ENCODE data around the gene PACRG.

PACRG gene

DNA sequence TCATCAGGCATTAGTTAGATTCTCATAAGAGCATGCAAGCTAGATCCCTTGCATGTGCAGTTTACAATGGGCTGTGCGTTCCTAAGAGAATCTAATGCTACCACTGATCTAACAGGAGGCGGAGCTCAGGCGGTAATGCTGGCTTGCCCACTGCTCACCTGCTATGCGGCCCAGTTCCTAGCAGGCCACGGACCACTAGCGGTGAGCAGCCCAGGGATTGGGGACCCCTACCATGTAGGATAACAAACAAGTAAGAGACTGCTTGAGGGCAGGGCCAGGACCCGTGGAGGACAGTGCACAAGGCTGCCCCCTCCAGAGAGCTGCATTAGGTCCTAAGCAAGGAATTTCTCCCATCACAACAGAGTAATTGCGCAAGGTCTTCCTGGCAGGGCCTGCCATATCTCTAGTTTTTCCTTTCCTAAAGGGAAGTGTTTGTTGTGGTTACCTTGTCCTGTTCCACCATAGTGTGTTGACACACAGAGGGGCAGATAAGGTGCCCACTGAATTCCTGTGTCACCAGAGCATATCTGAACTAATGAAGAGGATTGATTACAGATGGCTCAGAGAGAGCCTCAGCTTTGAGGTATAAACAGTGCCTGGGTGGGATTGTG is 58.0 kb downstream of the PACRG start:
- no peak for DNase-seq (ENCODE audit: low read depth)

DNA sequence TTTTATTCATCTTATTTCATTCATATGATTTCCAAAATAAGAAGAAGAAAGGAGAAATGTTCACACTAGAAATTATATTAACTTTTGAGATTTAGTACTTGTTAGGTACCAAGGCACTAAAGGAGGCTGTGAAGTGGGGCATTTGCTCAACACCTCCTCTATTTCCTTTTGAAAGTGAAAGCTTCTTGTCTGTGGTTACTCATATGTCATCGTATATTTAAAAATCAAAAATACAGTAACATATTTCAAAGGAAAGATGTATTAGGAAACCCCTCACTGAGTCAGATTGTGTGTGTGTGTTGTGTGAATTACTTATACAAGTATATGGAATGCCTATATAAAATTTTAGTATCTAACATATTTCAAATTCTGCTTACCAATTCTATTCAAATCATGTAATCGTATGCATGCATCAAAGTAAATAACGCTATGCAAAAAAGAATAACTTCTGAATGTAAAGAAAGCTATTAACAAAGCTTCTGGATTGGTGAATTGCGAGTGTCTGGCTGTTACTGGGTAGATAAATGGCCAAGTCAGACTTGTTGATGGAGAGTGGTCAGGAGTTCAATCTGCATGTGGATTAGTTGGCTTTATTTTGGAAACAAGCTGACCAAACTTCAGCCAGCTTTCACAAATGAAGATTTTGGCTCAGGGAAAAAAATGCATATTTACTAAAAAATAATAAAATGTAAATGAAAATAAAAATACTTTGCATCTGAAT is 70.9 kb downstream of the PACRG start:
- no peak for DNase-seq (ENCODE audit: low read depth)

- no peak for DNase-seq (ENCODE audit: low read depth)
These were observed 86.7 kb downstream of the PACRG start for GRCh38 chr6:162814426-162814973.

GRCh38 chr6:162817196-162817595 is 89.4 kb downstream of the PACRG start:
- DNase-seq (ENCODE audit: low read depth) = no peak

GRCh38 chr6:162819284-162819683 is 91.5 kb downstream of the PACRG start:
- no peak for DNase-seq (ENCODE audit: low read depth)

- no peak for DNase-seq (ENCODE audit: low read depth)
These were observed 93.3 kb downstream of the PACRG start for GRCh38 chr6:162821102-162821501.

GRCh38 chr6:162825597-162825996 is 97.8 kb downstream of the PACRG start:
- DNase-seq (ENCODE audit: low read depth) = no peak

DNA sequence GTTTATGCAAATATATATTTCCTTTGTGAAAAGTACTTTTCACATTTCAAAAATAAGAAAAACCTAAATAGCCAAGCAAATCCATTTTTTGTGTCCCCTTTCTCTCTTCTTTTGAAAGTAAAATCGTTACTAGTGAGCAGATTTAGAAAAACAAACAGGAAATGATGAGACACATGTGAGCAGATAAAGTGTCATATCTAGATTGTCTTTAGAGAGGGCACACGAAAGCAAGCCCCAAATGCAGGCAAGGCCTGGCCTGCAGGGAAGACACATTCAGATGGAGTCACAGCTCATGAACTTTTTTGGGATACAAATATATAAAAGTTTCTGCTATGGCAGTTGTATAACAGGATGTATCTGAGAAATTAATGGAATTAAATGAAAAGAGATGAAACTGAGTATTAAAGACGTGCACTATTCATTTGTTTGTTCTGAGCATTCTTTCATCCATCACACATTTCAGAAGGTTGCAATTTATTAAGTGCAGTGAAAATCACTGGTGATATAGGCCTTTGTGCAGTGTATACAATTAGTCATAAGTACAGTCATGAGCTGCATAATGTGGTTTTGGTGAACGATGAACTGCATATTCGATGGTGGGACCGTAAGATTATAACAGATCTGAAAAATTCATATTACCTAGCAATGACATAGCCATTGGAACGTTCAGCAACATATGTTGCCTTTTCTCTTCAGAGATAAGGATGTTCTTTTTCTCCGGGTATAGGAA is 101.4 kb downstream of the PACRG start:
- DNase-seq (ENCODE audit: low read depth) = no peak

DNA sequence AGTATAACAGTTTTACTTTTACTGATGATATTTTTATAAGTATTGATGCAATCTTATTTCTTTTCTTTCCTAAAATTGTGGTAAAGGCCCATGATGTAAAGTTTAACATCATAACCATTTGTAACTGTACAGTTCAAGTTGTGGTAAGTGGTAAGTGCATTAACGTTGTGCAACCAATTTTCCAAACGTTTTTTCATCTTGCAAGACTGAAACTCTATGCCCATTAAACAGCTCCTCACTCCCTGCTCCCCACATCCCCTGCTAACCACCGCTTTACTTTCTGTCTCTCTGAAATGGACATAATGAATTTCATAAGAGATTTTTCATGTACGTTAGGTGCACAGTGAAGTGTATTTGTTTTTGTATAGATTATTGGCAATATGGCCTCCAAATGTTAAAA is 106.0 kb downstream of the PACRG start:
- DNase-seq (ENCODE audit: low read depth) = no peak

- no peak for DNase-seq (ENCODE audit: low read depth)
These were observed 118.2 kb downstream of the PACRG start for GRCh38 chr6:162845972-162846371.

- no peak for DNase-seq (ENCODE audit: low read depth)
These were observed 118.9 kb downstream of the PACRG start for GRCh38 chr6:162846723-162847122.

GRCh38 chr6:162849269-162849668 is 121.5 kb downstream of the PACRG start:
- DNase-seq (ENCODE audit: low read depth) = no peak

GRCh38 chr6:162852192-162852591 is 124.4 kb downstream of the PACRG start:
- DNase-seq (ENCODE audit: low read depth) = no peak

DNA sequence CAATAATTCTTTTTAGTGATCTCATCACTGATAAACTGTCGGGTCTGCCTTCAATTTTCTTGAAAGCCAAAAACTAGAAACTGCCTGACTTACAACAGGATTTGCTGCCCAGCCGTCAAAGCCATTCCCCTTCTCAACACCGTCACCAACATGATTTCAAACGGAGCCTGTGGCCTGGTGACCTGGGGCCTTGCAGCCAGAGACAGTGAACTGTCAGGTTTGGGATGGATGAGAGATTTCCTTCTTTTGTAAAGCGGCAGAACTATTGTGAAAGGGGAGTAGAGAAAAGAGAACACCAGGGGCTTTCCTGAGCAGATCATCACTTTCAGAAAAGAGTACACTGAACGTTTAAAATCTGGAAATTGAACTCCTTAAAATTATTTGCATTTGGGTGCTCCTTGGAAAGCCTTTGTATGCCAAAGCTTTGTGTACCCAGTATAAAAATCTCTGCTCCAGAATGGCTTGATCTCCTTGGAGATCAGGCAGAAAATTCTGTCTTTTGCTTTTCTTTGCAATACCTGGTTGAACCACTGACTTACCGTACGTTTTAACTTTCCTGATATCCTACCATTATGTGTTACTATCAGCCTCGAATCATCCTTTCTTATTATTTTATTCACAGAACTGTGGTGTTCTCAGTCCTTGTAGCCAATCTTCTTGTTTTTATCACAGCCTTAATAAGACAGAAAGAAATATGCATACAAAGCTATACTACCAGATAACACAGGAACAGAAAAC is 125.2 kb downstream of the PACRG start:
- DNase-seq (ENCODE audit: low read depth) = no peak

DNA sequence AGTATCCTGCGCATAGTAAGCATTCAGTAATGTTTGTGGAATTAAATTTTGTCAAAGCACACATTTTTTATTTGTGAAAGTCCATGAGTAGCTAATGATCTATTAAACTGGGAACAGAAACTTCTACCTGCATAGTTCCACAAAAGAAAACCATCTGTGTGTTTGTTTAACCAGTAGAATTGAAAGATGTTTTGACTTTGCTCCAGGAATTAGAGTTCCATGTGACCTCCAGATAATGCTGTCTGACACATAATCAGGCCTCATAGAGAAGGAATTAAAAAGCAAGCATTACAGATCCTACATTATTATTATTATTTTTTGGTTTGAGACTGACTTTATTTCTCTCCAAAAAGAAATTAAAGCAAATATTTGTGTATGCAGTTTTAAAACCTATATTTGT is 126.5 kb downstream of the PACRG start:
- no peak for DNase-seq (ENCODE audit: low read depth)

DNA sequence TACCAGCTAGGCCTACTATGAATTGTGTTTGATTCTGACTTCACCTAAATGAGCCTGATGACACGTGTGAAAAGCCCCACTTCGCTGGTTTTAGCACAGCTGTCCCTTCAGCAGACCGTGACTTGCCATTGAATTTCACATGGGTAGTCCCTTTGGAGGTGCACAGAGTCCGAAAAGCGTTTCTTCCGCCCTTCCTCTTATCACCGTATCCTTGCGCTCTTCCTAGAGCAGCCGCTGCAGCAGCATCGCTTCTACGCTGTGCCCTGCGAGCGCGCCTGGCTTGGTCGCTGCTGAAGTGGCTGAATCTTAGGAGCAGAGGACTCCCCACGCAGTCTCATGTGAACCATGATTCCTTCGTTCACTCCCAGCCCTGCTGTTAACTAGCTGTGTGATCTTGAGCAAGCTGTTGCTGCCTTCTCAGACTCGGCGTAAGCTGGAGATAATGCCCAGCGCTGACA is 127.0 kb downstream of the PACRG start:
- DNase-seq (ENCODE audit: low read depth) = no peak

DNA sequence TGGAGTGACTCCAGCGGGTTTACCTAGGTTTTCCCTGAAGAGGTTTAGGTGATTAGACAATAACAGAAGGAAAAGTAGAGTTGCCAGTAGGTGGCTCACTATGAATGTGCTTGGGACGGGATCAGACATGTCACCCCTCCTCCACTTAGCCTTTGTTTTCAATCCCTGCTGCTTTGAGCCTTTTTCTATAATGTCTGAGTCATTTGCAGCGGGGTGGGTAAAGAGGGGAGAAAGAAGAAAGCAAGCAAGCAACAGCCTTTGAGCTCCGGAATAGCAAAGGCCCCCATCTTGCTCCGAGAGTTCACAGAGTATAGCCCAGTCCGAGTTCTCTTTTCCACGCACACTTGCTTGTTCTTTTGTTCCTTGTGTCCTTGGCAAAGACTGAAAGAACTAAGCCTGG is 129.1 kb downstream of the PACRG start:
- peak; percentile 38 for DNase-seq (ENCODE audit: low read depth)

GRCh38 chr6:162857326-162857725 is 129.6 kb downstream of the PACRG start:
- no peak for DNase-seq (ENCODE audit: low read depth)

GRCh38 chr6:162862462-162862861 is 134.7 kb downstream of the PACRG start:
- no peak for DNase-seq (ENCODE audit: low read depth)

- DNase-seq (ENCODE audit: low read depth) = no peak
These were observed 135.2 kb downstream of the PACRG start for GRCh38 chr6:162862941-162863340.

GRCh38 chr6:162863821-162864220 is 136.0 kb downstream of the PACRG start:
- no peak for DNase-seq (ENCODE audit: low read depth)

DNA sequence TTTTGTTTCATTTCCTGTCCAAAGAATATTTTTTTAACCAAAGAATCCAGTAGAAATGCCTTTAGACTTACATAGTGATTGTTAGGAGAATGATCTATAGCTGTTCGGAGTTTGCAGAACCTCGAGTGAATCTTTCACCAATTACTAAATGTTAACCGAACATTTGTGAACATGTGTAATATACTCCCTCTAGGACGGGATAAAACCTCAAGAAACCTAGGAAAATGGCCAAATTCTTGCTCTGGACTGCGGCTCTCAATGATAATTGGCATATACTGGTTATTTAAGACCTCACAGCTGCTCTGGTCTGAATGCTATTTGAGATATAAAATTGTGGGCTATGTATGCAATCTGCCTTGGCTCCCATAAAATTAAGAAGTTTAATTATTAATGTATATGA is 137.1 kb downstream of the PACRG start:
- DNase-seq (ENCODE audit: low read depth) = no peak

Measured in GM04503 (cell line).